KMS-11 (cell line): ENCODE data around the gene VAV2.

Source experiments
- H2AFZ ChIP-seq: fragments of 200-600 bp; sonication (generic); 2 replicates; pipeline ENCODE4 v1.6.1; 2016; ENCODE audit warnings: antibody characterized with exemption, mixed run types, low read depth
- H3K27ac ChIP-seq: fragments of 200-600 bp; sonication (generic); 2 replicates; pipeline ENCODE4 v1.6.1; 2016; ENCODE audit warnings: mild to moderate bottlenecking, mixed run types
- H3K27me3 ChIP-seq: fragments of 200-600 bp; sonication (generic); 2 replicates; pipeline ENCODE4 v1.6.1; 2017; ENCODE audit warnings: mild to moderate bottlenecking, low read depth, mixed run types, moderate library complexity; ENCODE audit not compliant: insufficient read depth
- H3K36me3 ChIP-seq: fragments of 200-600 bp; sonication (generic); 2 replicates; pipeline ENCODE4 v1.6.1; 2017; ENCODE audit warnings: mild to moderate bottlenecking, mixed run types; ENCODE audit not compliant: insufficient read depth
- H3K4me1 ChIP-seq: fragments of 200-600 bp; sonication (generic); 2 replicates; pipeline ENCODE4 v1.6.1; 2016; ENCODE audit warnings: mild to moderate bottlenecking, low read depth, mixed run types; ENCODE audit not compliant: poor library complexity, severe bottlenecking
- H3K4me2 ChIP-seq: fragments of 200-600 bp; sonication (generic); 2 replicates; pipeline ENCODE4 v1.7.0; 2016; ENCODE audit warnings: mild to moderate bottlenecking, mixed run types
- H3K4me3 ChIP-seq: fragments of 200-600 bp; sonication (generic); IDR thresholded peaks from 2 replicates; pipeline ENCODE4 v1.6.1; 2017; ENCODE audit warnings: low read depth, low read length, mixed read lengths; ENCODE audit not compliant: insufficient read depth
- H3K79me2 ChIP-seq: fragments of 200-600 bp; sonication (generic); 2 replicates; pipeline ENCODE4 v1.6.1; 2016; ENCODE audit warnings: low read depth, mixed run types; ENCODE audit not compliant: insufficient read depth
- H3K9ac ChIP-seq: fragments of 200-600 bp; sonication (generic); 2 replicates; pipeline ENCODE4 v1.6.1; 2016; ENCODE audit warnings: mild to moderate bottlenecking, mixed run types
- H4K20me1 ChIP-seq: fragments of 200-600 bp; sonication (generic); 2 replicates; pipeline ENCODE4 v1.6.1; 2016; ENCODE audit warnings: mild to moderate bottlenecking, mixed run types; ENCODE audit not compliant: insufficient read depth
- TF ChIP-seq, protein P1 (sequence below): fragments of 200-600 bp; sonication (generic); conservative IDR thresholded peaks from 2 replicates; pipeline ENCODE4 v1.6.1; 2017; ENCODE audit warnings: low read depth, mild to moderate bottlenecking, antibody characterized with exemption, low read length, moderate library complexity, mixed read lengths

VAV2 gene

DNA sequence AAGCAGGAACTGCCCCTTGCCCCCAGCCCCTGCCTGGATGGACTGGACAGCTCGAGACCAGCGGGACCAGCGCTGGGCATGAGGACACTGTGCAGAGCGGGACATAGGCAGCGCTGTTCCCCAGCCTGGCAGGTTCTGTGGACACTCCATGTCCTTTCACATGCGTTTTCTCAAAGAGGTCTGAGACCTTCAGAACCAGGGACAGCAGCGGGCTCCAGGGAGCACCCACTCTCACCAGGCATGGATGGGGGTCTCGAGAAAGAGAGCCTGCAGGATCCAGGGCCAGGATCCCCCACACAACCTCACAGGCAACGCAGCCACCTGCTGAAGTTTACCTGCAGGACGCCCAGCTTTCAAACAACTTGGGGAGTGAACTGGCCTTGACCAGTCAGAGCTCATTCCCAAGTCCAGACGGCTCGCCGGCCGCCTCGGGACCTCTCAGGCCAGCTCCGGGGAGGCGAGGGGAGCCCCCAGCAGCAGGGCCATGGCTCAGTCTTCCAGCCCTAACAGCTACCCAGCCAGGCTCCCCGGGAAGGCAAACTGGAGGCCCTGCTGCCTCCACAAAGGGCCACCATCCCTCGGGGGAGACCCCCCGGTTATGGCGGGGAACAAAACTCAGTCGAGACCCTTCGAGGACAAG, 181.4 kb downstream of the VAV2 start:
- no peaks in the 10 kb centered on the region for H4K20me1 ChIP-seq
- no peak overlapping the region for H3K27ac ChIP-seq
- TF ChIP-seq, protein P1, sequence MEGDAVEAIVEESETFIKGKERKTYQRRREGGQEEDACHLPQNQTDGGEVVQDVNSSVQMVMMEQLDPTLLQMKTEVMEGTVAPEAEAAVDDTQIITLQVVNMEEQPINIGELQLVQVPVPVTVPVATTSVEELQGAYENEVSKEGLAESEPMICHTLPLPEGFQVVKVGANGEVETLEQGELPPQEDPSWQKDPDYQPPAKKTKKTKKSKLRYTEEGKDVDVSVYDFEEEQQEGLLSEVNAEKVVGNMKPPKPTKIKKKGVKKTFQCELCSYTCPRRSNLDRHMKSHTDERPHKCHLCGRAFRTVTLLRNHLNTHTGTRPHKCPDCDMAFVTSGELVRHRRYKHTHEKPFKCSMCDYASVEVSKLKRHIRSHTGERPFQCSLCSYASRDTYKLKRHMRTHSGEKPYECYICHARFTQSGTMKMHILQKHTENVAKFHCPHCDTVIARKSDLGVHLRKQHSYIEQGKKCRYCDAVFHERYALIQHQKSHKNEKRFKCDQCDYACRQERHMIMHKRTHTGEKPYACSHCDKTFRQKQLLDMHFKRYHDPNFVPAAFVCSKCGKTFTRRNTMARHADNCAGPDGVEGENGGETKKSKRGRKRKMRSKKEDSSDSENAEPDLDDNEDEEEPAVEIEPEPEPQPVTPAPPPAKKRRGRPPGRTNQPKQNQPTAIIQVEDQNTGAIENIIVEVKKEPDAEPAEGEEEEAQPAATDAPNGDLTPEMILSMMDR = no peak
- H3K4me2 ChIP-seq = no peak overlapping the region
- no peak overlapping the region for H2AFZ ChIP-seq
- no peak overlapping the region for H3K4me3 ChIP-seq
- H3K27me3 ChIP-seq = no peaks in the 10 kb centered on the region
- no peaks in the 10 kb centered on the region for H3K36me3 ChIP-seq
- no peaks in the 10 kb centered on the region for H3K4me1 ChIP-seq
- H3K9ac ChIP-seq = no peak overlapping the region
- H3K79me2 ChIP-seq = no peaks in the 10 kb centered on the region

DNA sequence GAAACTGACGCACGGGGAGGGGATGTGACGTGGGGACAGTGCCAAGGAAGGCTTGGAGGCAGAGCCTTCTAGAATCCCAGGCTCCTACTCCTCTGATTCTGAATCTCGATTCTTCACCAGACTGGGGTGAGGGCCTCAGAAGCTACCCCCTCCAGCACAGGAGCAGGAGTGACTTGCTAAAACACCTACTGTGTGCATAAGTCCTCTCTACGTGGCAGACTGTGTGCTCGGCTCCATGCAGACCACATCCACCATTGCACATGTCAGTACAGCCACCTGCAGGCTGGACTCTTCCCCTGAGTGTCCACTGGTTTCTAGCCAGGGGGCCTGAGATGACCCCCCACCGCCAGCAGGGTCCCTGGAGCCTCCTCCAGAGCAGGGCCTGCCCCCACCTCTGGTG, 182.8 kb downstream of the VAV2 start:
- no peaks in the 10 kb centered on the region for H4K20me1 ChIP-seq
- H3K27ac ChIP-seq = no peak overlapping the region
- no peaks in the 10 kb centered on the region for H3K4me1 ChIP-seq
- TF ChIP-seq, protein P1 = no peak
- no peaks in the 10 kb centered on the region for H3K36me3 ChIP-seq
- no peaks in the 10 kb centered on the region for H3K27me3 ChIP-seq
- H3K9ac ChIP-seq = no peak overlapping the region
- H3K4me3 ChIP-seq = no peak overlapping the region
- H3K79me2 ChIP-seq = no peaks in the 10 kb centered on the region
- H2AFZ ChIP-seq = no peak overlapping the region
- no peak overlapping the region for H3K4me2 ChIP-seq

DNA sequence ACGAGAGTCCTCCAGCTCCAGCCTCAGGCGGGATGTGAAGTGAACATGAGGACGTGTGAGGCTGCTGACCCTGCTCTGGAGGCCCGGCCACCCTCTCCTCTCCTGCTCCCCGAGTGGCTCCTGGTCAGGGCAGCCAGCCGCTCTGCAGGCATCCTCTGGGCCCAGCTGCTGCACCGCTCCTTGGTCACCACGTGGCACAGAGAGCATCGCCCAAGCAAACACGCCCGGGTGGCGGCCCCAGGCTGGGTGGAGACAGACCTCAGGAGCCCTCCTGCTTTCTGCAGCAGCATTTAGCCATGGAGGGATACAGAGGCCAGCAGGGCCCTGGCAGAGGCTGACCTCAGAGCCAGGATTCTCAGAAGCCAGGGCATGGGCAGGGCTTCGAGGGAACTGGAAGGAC, 184.3 kb downstream of the VAV2 start:
- no peaks in the 10 kb centered on the region for H3K79me2 ChIP-seq
- H3K4me2 ChIP-seq = no peak overlapping the region
- H4K20me1 ChIP-seq = no peaks in the 10 kb centered on the region
- H3K4me3 ChIP-seq = no peak overlapping the region
- H3K4me1 ChIP-seq = no peaks in the 10 kb centered on the region
- no peak overlapping the region for H3K9ac ChIP-seq
- H3K36me3 ChIP-seq = no peaks in the 10 kb centered on the region
- TF ChIP-seq, protein P1 = no peak
- no peaks in the 10 kb centered on the region for H3K27me3 ChIP-seq
- H2AFZ ChIP-seq = no peak overlapping the region
- no peak overlapping the region for H3K27ac ChIP-seq

DNA sequence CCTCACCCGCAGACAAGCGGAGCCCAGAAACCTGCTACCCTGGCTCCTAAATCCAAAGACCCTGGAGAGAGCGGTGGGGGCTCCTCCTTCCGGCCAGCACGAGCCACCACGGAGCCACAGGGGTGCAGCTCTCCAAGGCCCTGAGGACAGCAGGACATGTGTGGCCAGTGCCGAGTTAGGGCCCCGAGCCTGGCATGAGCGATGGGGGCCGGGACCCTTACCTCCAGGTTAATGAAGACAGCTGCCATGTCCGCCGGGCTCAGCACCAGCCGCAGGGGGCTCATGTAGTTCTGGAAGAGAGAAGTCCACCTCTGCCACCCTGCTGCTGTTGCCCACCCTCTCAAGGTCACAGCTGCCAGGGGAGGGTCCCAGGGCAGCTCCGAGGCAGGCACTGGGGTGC, 185.1 kb downstream of the VAV2 start:
- Histone ChIP-seq H3K36me3 (no peaks in the 10 kb centered on the region), H3K9ac (no peak overlapping the region), H3K27me3 (no peaks in the 10 kb centered on the region), H3K4me1 (no peaks in the 10 kb centered on the region), H3K4me2 (no peak overlapping the region), H3K79me2 (no peaks in the 10 kb centered on the region), H3K27ac (no peak overlapping the region), H4K20me1 (no peaks in the 10 kb centered on the region), H3K4me3 (no peak overlapping the region), H2AFZ (no peak overlapping the region)
- TF ChIP-seq, protein P1 = no peak
